ENCODE data around the gene VEGFA. TPM values are rescaled to one million over a fixed set of nuclear protein-coding genes. Genes with fewer than 3 reads are reported as not detected.

Gene VEGFA
- total RNA-seq, result 15.5 TPM

DNA sequence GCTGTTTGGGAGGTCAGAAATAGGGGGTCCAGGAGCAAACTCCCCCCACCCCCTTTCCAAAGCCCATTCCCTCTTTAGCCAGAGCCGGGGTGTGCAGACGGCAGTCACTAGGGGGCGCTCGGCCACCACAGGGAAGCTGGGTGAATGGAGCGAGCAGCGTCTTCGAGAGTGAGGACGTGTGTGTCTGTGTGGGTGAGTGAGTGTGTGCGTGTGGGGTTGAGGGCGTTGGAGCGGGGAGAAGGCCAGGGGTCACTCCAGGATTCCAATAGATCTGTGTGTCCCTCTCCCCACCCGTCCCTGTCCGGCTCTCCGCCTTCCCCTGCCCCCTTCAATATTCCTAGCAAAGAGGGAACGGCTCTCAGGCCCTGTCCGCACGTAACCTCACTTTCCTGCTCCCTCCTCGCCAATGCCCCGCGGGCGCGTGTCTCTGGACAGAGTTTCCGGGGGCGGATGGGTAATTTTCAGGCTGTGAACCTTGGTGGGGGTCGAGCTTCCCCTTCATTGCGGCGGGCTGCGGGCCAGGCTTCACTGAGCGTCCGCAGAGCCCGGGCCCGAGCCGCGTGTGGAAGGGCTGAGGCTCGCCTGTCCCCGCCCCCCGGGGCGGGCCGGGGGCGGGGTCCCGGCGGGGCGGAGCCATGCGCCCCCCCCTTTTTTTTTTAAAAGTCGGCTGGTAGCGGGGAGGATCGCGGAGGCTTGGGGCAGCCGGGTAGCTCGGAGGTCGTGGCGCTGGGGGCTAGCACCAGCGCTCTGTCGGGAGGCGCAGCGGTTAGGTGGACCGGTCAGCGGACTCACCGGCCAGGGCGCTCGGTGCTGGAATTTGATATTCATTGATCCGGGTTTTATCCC is at the start of gene VEGFA:
VEGFA (plus strand) TSS at position 686 of the 846 bp plus-strand sequence.
- peak; percentile 91 to 95 for DNase-seq (ENCODE audit: low spot score in 2 of 2)
- FAIRE-seq, result no peak

DNA sequence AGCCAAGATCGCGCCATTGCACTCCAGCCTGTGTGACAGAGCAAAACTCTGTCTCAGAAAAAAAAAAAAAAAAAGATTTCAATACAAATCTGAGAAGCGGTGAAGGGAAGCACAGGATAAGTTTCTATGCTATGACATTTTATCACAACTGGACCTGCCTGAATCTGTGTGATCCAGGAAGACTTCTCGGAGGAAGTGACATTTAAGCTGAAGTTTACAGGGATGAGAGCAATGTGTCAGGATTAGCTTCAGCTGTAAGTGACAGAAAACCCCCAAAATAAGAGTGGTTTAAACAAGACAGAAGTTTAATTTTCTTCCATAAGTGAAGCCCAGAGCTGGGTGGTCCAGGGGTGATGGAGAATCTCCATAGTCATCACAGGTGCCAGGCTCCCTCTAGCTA is 49.0 kb upstream of the VEGFA start:
- DNase-seq (ENCODE audit: low spot score in 2 of 2) (no peak), FAIRE-seq (no peak)

DNA sequence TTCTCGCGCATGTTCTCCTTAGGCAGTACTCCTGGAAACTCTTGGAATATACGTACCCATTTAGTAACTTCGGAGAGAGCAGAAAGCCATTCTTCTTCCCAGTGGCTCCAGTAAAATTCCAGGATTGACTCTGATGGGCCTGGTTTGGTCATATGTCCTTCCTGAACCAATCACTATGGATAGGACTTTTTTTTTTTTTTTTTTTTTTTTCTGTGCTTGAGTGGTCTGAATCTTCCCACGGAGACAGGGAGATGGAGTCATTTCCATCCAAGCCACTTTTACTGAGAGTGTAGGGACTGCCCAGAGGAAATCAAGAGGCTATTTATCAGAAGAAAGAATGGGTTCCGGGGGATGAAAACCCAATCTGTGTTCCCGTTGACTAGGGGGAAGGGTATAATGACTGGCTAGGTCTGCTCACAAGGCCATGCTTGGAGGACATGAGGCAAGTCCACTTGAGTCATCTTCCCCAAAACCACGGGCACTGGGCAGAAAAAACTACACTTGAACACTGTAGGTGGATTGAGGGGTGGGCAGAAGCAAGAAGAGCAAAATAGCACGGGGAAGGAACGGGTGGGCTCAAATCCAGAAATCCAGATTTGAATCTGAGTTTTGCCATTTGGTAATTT is 47.0 kb upstream of the VEGFA start:
- DNase-seq (ENCODE audit: low spot score in 2 of 2) (no peak), FAIRE-seq (no peak)

DNA sequence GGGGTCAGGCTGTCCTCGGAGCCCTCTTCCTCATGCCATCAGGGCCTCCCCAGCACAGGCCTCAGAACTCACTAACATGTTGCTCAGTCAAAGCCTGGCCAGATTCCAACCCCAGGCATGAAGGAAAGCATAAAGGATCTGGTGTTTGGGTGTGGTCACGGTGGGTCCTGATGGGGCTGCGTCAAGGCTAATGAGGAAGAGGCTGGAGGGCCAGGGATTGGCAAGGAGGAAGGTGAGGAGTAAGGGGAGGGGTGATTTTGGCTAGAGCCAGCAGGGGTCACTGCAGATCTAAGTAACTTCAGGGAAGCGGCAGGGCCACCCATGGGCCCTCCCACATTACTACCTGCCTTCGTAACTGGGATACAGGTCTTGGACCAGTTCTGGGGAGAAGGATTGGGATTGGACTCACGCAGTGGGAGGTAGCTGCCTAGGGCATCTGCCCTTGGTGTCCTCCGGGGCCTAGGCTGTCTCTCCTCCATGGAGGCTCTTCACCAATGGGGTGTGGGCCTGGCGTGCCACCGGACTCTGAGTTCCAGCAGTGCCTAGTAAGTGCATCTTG is 46.2 kb upstream of the VEGFA start:
- no peak for FAIRE-seq
- DNase-seq (ENCODE audit: low spot score in 2 of 2), result no peak

DNA sequence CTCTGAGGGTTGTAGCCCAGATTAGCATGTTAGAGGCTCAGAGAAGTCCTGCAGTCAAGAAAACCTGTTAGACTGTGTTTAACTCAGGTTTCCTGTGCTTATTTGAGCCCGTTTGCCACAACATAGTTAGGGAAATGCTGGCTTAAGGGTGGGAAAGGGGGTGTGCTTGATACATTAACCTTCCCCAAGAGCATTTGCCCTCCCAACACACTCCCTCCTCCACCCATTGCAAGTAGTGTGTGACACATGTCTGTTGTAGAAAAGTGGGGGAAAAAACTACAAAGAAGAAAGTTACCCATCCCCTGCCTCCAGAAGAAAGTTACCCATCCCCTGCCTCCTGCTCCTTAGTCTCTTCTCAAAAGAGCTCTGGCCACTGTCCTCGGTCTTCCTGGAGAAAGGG is 45.7 kb upstream of the VEGFA start:
- FAIRE-seq (no peak), DNase-seq (ENCODE audit: low spot score in 2 of 2) (no peak)

DNA sequence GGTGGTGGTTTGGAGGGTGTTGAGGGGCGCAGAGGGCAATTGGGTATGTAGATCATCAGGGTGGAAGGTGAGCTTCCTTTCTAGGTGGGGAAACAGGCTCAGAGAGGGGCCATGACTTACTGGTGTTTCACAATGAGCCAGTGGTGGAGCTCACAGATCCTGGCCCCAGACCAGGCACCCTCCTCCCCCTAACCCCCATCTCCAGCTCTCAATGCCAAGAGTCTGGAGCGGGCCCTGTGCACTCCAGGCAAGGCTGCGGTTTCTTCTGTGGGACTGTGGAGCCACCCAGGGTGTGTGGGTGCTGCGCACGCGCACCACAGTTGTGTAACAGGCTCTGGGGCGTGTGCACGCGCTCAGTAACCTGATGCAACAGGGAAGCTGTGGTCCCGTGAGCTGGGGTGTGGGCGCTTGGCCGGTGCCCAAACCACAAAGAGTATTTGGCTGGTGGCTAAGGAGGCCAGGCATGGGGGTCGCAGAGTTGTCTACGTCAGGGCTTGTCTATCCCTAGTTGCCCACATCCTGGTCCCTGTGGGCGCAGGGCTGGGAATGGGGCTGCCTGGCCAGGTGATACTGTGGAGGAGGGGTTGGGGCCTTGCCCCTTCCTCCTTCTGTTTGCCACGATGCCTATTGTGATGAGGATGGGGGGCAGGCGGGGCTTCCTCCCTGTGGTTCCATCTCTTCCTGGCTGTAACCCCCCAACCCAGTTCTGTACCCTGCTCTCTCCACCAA is 44.9 kb upstream of the VEGFA start:
- FAIRE-seq, result no peak
- DNase-seq (ENCODE audit: low spot score in 2 of 2), result no peak

DNA sequence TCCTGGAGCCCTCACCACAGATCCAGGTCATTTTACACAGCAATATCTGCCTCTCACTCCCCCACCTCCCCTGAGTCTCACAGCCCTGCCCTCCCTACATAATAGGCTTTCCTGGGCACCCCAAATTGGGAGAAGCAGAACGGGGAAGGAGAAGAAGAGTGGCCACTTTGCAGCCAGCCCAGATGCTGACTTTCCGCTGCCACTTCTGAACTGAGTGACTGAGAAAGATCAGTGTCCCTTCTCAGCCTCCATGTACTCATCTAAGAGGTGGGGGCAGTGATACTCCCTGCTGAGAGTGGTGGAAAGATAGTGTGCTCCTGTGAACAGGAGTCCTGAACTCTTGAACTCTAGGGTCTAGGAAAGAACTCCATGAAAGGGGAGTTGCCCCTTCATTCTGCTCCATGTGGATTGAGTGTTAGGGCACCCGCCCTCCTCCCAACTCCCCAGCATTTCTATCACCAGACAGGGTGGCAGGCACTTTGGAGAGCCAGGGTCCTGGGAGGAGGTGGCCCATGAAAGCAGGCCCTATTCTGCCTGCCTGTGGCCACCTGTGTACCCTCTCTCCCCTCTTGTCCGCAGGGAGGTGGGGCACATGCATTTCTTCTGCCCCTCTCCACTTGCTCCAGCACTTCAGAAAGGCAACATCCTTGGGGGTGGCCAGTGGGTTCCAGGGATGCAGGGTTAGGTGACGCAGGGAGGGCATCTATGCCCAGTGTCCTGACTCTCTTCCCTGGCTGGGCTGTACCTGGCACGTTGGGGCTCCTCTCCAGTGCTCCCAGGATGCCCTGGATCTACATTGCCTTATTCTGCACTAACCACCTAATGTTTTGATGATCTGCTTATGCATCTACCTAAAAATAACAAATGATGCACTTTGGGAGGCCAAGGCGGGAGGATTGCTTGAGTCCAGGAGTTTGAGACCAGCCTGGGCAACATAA is 44.1 kb upstream of the VEGFA start:
- FAIRE-seq, result no peak

DNA sequence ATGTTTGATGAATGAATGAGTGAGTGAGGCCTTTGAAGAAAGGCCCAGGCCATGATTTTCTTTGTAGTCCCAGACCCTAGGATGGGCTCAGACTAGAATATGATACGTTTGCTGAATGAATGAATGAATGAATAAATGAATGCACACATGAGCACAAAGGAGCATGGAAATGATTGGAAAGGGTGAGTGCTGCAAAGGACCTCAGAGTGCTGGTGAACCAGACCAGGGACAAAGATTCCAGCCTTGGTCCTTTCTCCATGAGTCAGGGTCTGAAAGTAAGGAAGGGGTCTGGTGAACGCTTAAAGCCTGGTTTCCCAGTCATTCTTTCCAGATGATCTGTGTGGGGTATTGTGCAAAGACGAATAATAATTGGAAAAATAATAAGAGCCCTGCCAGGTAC is 42.4 kb upstream of the VEGFA start:
- FAIRE-seq, result no peak
- DNase-seq (ENCODE audit: low spot score in 2 of 2), result no peak

More for the DNA sequence above, 44.1 kb upstream of the VEGFA start:
- DNase-seq (ENCODE audit: low spot score in 2 of 2), result no peak

DNA sequence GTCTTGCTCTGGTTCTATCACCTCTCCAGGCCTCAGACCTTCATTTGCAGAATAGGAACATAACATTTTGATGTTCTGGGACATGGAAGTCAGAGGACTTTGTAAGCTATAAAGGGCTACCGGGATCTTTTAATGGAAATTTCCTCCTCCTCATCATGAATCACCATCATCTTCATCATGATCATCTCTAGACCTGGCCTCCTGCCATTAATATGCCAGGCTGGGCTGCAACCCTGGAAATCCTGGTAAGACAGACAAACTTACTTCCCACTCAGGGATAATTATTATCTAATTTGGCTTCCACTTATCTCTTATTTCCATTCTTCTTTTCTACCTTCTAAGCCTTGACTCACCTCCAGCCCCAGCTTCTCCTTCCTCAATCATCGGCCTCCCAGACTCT is 41.4 kb upstream of the VEGFA start:
- FAIRE-seq (no peak), DNase-seq (ENCODE audit: low spot score in 2 of 2) (no peak)

DNA sequence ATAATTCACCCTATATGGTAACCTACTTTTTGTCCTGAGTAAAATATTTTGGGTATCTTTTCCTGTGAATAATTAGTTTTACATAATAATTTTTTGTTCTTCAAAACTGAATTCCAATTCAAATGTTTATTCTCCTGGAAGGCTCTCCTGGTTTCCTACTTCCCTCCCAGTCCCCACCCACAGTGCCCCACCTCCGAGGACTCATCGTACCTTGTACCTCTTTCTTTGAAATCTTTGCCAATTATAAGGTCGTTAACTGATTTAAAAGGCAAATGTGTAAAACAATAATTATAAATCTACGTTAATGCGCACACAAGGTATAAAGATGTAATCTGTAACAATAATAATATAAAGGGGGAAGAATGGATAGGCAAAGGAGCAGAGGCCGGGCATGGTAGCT is 40.5 kb upstream of the VEGFA start:
- no peak for DNase-seq (ENCODE audit: low spot score in 2 of 2)
- FAIRE-seq, result no peak

DNA sequence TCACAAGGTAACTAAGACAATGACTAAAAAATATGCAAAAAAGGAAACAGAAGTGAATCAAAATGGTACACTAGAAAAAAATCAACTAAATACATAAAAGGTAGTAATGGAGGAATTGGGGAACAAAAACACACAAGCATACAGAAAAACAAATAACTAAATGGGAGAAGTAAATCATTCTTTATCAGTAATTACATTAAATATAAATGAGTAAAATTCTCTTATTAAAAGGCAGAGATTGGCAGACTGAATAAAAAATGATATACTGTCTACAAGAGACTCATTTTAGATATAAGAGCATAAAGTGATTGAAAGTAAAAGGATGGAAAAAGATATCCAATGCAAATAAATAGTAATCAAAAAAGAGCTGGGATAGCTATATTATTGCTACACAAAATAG is 39.4 kb upstream of the VEGFA start:
- DNase-seq (ENCODE audit: low spot score in 2 of 2) (no peak), FAIRE-seq (no peak)

DNA sequence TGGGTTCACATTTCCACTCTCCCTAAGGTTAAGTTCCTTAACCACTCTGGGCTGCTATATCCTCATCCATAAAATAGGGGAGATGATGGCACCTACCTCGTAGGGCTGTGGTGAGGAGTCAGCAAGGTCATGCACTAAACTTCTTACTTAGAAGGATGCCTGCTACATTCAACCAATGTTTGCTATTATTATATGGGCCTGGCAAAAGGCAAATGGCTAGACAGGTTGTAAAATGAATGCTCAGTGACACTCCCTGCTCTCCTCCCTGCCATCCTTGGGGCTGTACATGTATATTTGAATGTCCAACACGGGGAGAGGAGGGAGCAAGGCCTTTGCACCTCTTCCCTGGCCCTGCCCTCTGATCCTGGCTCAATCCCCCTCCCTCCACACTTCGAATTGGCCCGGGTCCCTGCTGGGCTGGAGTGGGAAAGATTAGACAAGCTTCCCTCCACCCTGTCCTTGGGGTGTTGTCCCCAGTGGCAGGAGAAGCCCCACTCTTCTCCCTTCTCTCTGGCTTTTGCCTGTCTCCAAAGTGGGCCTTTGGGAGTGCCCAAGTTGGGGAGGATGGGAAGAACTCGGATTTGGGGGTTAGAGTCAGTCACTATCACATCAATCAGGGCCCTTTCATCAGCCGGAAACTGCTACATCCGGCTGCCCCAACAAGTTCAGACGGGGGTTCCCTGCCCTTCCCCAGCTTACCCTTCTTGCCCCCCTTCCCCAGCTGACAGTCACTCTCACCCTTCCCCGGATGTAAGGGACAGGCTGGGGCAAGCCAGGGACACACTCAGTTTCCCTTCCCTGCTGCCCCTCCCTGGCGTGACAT is 36.3 kb upstream of the VEGFA start:
- DNase-seq (ENCODE audit: low spot score in 2 of 2) (no peak), FAIRE-seq (no peak)

DNA sequence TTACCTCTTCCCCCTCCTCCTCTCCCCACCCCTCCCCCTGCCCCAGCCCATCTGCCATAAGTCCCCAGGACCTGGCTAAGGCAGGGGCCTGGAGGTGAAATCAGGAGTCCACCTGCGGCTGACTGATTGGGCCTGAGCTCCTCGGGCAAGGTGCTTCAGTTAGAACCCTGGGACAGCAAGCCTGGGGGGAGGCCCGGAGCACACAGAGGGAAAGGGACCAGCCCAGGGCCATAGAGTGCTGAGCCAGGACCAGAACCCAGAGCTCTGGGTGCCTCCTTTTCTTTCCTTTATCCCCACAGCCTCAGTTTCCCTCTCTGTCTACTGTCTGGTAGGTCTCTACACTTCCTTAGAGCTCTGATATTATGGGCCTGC is 35.7 kb upstream of the VEGFA start:
- no peak for FAIRE-seq
- DNase-seq (ENCODE audit: low spot score in 2 of 2), result no peak

DNA sequence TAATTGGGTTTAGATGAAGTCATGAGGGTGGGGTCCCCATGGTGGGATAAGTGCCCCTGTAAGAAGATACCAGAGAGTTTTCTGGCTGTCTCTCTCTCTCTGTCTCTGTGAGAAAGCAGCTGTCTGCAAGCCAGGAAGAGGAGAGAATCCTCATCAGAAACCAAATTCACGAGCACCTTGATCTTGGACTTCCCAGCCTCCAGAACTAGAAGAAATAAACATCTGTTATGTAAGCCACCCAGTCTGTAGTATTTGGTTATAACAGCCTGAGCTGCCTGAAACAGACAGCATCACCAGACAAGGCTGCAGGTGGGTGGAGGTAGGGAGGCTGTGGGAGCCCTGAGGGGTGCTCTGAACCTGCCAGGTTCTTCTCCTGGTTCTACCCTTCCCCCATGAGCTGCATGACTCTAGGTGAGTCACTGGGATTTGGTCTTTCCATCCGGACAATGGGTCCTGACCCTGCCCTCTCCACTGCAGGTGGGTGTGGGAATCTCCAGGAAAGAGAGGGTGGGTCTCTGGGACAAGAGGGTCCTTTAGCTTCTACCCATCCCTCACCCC is 34.3 kb upstream of the VEGFA start:
- DNase-seq (ENCODE audit: low spot score in 2 of 2) (no peak), FAIRE-seq (no peak)

DNA sequence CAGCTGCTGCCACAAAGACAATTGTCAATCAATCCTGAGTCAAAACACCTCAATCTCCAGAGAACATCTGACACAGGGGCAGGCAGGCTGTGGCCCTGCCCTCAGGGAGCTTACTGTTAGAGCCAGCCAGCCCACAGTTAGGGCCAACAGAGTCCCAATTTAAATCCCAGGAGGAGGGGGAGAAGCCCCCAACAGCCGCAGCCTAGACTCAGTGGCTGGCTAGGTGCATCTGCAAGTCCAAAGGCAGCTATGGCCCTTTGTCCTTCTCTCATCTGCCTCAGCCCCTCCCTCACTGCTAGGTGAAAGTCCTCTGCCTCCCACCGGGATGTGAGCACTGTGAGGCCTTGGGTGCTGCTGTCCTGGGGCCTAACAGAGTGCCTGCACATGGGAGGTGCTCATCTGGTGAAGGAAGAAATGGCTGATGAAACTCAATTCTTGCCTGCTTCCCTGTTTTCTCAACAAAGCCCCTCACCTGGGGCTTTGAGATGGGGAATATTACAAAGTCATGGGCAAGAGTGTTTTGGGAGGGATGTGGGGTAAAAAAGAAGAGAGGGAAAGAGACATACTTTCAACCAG is 33.7 kb upstream of the VEGFA start:
- FAIRE-seq (no peak), DNase-seq (ENCODE audit: low spot score in 2 of 2) (no peak)

DNA sequence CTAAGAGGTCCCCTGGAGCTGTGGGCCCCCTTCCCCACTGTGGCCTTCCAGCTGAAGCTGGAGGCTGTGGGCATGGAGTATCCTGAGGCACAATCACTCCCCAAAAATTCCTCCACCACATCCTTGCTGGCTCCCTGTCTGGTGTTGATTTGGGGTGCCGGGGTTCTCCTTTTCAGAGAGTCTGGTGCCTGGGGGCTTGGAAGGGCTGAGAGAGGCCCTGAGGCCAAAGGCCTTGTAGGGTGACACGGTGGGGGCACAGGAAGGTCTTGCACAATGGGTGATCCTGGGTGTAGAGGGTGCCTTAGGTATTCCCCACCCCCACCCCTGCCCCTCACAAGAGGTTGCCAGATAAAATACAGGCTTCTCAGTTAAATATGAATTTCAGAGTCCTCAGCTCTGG is 33.2 kb upstream of the VEGFA start:
- DNase-seq (ENCODE audit: low spot score in 2 of 2) (no peak), FAIRE-seq (no peak)

DNA sequence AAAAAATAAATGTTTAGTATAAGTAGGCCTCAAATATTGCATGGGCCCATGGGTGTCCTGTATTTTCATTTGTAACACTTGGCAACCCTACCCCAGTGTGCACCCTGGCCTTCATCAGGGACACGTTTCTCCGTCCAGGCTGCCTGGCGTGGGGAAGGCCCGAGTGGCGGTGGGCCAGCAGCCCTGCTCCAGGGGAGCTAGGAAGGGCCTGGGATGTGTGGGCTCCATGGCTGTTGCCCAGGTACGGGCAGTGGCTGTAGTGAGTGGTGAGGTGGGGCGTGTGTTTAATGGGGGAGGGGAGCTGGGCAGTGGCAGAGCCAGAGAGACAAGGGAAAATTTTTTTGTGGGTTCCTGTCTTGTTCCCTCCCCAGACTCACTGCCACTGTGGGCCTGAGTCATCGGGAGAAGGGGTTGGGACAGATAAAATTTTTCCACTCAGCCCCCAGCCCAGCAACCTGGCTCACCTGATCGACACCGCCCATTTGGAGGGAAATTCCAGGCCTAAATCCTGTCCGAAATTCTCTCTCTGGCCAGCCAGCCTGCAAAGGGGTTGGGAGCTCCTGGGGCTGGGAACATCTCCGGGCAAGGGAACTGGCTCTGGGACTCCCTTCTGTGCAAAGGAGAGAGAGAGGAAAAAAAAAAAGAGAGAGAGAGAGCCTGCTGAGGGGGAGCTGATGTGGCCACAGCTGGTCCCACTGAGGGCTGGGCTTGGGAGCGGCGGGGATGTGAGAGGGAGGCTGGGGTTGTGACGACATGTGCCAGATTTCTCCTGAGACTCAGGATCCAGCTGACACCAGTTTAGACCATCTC is 32.5 kb upstream of the VEGFA start:
- no peak for FAIRE-seq
- no peak for DNase-seq (ENCODE audit: low spot score in 2 of 2)

DNA sequence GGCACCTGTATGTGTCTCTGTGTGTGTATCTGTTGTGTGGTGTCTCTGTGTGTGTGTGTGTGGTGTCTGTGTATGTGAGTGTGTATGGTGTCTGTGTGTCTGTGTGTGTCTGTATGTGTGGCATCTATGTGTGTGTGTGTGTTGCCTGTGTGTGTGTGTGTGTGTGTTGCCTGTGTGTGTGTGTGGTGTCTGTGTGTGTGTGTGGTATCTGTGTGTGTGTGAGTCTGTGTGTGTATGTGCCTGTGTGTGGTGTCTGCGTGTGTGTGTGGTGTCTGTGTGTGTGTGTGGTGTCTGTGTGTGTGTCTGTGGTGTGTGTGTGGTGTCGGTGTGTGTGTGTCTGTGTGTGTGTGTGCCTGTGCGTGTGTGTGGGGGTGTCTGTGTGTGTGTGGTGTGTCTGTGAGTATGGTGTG is 31.7 kb upstream of the VEGFA start:
- DNase-seq (ENCODE audit: low spot score in 2 of 2) (no peak), FAIRE-seq (no peak)

Measured in frontal cortex (tissue), 4 donors.